SU-DHL-6 (cell line): Measurements from ENCODE around the gene EVC2.
"Not testable (repeated sequence)": the region's sequence is repeated elsewhere in the genome, so short reads cannot be mapped to it uniquely, and the experiment has no call there.

ENCODE experiments used
- H2AFZ ChIP-seq: fragments of 200-600 bp; sonication (generic); 2 replicates; pipeline ENCODE4 v1.6.1; 2014; ENCODE audit warnings: low read depth, mild to moderate bottlenecking, moderate library complexity, mixed read lengths, antibody characterized with exemption, low read length; ENCODE audit not compliant: severe bottlenecking
- H3F3A ChIP-seq: fragments of 200-600 bp; shearing (Covaris generic); 2 replicates; pipeline ENCODE4 v1.6.0; 2016; ENCODE audit warnings: antibody characterized with exemption, mild to moderate bottlenecking; ENCODE audit not compliant: insufficient read depth
- H3K27ac ChIP-seq: fragments of 200-600 bp; sonication (generic); 2 replicates; pipeline ENCODE4 v1.5.1; 2016; ENCODE audit warnings: low read depth, mild to moderate bottlenecking, low read length, moderate library complexity, mixed read lengths
- H3K27me3 ChIP-seq: fragments of 200-600 bp; sonication (generic), shearing (Covaris generic); 2 replicates; pipeline ENCODE4 v1.6.0; 2014; ENCODE audit warnings: mild to moderate bottlenecking, low read length
- H3K36me3 ChIP-seq: fragments of 200-600 bp; sonication (generic); 2 replicates; pipeline ENCODE4 v1.6.1; 2014; ENCODE audit warnings: mild to moderate bottlenecking, low read length, mixed read lengths
- H3K4me2 ChIP-seq: fragments of 300-600, 200-600 bp; shearing (Covaris generic), sonication (generic); 2 replicates; pipeline ENCODE4 v1.6.0; 2014; ENCODE audit warnings: low read length, low read depth, mild to moderate bottlenecking; ENCODE audit not compliant: poor library complexity, severe bottlenecking
- H3K4me3 ChIP-seq: fragments of 200-600 bp; sonication (generic); 2 replicates; pipeline ENCODE4 v1.5.1; 2014; ENCODE audit warnings: antibody characterized with exemption, low read length, mild to moderate bottlenecking, mixed read lengths; ENCODE audit not compliant: insufficient read depth, poor library complexity, severe bottlenecking
- H3K79me2 ChIP-seq: fragments of 200-600 bp; sonication (generic); 2 replicates; pipeline ENCODE4 v1.6.1; 2014; ENCODE audit warnings: mild to moderate bottlenecking, low read length, moderate library complexity; ENCODE audit not compliant: insufficient read depth
- H3K9ac ChIP-seq: fragments of 200-600 bp; sonication (generic); 2 replicates; pipeline ENCODE4 v1.7.0; 2014; ENCODE audit warnings: mild to moderate bottlenecking, low read length
- H3K9me2 ChIP-seq: fragments of 200-600 bp; sonication (generic); replicated peaks from 2 replicates; pipeline ENCODE4 v1.6.1; 2014; ENCODE audit warnings: low read length; ENCODE audit not compliant: insufficient read depth
- H3K9me3 ChIP-seq: fragments of 200-600 bp; sonication (generic); 2 replicates; pipeline ENCODE4 v1.6.1; 2014; ENCODE audit warnings: low read length, mixed read lengths; ENCODE audit not compliant: insufficient read depth
- H4K20me1 ChIP-seq: fragments of 200-600 bp; sonication (generic); 2 replicates; pipeline ENCODE4 v1.6.1; 2014; ENCODE audit warnings: low read depth, mild to moderate bottlenecking, antibody characterized with exemption, low read length, moderate library complexity, mixed read lengths
- EZH2phosphoT487 ChIP-seq: fragments of 200-600 bp; sonication (generic), shearing (Covaris generic); conservative IDR thresholded peaks from 2 replicates; pipeline ENCODE4 v1.6.1; 2018; ENCODE audit warnings: mild to moderate bottlenecking, antibody characterized with exemption, low read length, moderate library complexity, mixed read lengths
- TF ChIP-seq, protein P1 (sequence below): fragments of 200-600 bp; sonication (generic); IDR thresholded peaks from one replicate; pipeline ENCODE4 v1.5.1; 2017; ENCODE audit warnings: antibody characterized with exemption, mild to moderate bottlenecking, low read length, moderate library complexity; ENCODE audit not compliant: insufficient read depth, poor library complexity, severe bottlenecking

Gene EVC2

DNA sequence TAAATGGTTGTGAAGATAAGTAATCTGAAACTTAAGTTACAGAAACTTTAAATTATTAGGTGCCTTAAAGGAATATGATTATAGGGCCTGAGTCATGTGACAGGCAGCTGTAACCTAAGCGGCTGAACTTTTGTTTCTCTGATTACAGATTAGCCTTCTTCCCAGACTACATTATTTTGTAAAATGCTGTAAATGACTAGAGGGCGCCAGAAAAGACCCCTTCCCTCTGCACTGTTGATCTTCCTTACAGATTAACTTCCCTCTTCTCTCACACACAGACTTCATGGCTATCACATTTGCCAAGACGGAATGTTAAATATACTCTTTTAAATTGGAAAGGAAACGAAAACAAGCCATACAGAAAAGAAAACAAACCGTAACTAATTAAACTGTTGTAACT is 96.6 kb downstream of the EVC2 start:
- no peak overlapping the region for H2AFZ ChIP-seq

GRCh38 chr4:5609306-5610007 is 98.9 kb downstream of the EVC2 start:
- Histone ChIP-seq H3K4me3 (no peak overlapping the region), H3K79me2 (no peaks in the 10 kb centered on the region), H3K9me3 (no peaks in the 10 kb centered on the region), H2AFZ (no peak overlapping the region), H3K27ac (no peak overlapping the region), H4K20me1 (no peaks in the 10 kb centered on the region), H3K27me3 (no peaks in the 10 kb centered on the region), H3F3A (no peaks in the 10 kb centered on the region), H3K4me2 (no peak overlapping the region), H3K9ac (no peak overlapping the region), H3K9me2 (no peaks in the 10 kb centered on the region), H3K36me3 (no peaks in the 10 kb centered on the region)
- TF ChIP-seq, protein P1, sequence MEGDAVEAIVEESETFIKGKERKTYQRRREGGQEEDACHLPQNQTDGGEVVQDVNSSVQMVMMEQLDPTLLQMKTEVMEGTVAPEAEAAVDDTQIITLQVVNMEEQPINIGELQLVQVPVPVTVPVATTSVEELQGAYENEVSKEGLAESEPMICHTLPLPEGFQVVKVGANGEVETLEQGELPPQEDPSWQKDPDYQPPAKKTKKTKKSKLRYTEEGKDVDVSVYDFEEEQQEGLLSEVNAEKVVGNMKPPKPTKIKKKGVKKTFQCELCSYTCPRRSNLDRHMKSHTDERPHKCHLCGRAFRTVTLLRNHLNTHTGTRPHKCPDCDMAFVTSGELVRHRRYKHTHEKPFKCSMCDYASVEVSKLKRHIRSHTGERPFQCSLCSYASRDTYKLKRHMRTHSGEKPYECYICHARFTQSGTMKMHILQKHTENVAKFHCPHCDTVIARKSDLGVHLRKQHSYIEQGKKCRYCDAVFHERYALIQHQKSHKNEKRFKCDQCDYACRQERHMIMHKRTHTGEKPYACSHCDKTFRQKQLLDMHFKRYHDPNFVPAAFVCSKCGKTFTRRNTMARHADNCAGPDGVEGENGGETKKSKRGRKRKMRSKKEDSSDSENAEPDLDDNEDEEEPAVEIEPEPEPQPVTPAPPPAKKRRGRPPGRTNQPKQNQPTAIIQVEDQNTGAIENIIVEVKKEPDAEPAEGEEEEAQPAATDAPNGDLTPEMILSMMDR: no peak

More for the DNA sequence above, 96.6 kb downstream of the EVC2 start:
- Histone ChIP-seq H3K27ac (no peak overlapping the region), H3K36me3 (no peaks in the 10 kb centered on the region), H3K4me2 (no peak overlapping the region), H3F3A (no peaks in the 10 kb centered on the region), H3K9me3 (no peaks in the 10 kb centered on the region), H3K9me2 (no peaks in the 10 kb centered on the region), H4K20me1 (no peaks in the 10 kb centered on the region), H3K79me2 (no peaks in the 10 kb centered on the region), H3K27me3 (no peaks in the 10 kb centered on the region), H3K9ac (no peak overlapping the region), H3K4me3 (no peak overlapping the region)
- TF ChIP-seq EZH2phosphoT487: no peak
- TF ChIP-seq, protein P1: no peak

DNA sequence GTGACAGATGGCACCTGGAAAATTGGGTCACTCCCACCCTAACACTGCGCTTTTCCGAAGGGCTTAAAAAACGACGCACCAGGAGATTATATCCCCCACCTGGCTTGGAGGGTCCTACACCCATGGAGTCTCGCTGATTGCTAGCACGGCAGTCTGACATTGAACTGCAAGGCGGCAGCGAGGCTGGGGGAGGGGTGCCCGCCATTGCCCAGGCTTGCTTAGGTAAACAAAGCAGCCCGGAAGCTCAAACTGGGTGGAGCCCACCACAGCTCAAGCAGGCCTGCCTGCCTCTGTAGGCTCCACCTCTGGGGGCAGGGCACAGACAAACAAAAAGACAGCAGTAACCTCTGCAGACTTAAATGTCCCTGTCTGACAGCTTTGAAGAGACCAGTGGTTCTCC is 114.5 kb downstream of the EVC2 start:
- H3K9ac ChIP-seq, H2AFZ ChIP-seq, H3K4me2 ChIP-seq, H3K27me3 ChIP-seq, H3K9me3 ChIP-seq, H3K36me3 ChIP-seq, H3K79me2 ChIP-seq, H3K27ac ChIP-seq, H3K9me2 ChIP-seq, H3F3A ChIP-seq, H4K20me1 ChIP-seq, H3K4me3 ChIP-seq: not testable (repeated sequence)

GRCh38 chr4:5592272-5592671 is 116.1 kb downstream of the EVC2 start:
- Histone ChIP-seq H4K20me1 (no peaks in the 10 kb centered on the region), H3F3A (no peaks in the 10 kb centered on the region), H3K27ac (no peak overlapping the region), H3K36me3 (no peaks in the 10 kb centered on the region), H3K79me2 (no peaks in the 10 kb centered on the region), H3K9me2 (no peaks in the 10 kb centered on the region), H3K9ac (no peak overlapping the region), H3K4me3 (no peak overlapping the region), H3K27me3 (no peaks in the 10 kb centered on the region), H3K4me2 (no peak overlapping the region), H3K9me3 (no peaks in the 10 kb centered on the region), H2AFZ (no peak overlapping the region)
- TF ChIP-seq EZH2phosphoT487: no peak
- TF ChIP-seq, protein P1: no peak
